Mesenteric fat pad (tissue), 1 donor: ENCODE data around the gene FBXO36. TPM values are rescaled to one million over a fixed set of nuclear protein-coding genes. Genes with fewer than 3 reads are reported as not detected.
"Not testable (repeated sequence)": the region's sequence is repeated elsewhere in the genome, so short reads cannot be mapped to it uniquely, and the experiment has no call there.

Experiments
- DNase-seq: peaks from one replicate; pipeline ENCODE4 v3.0.0-alpha.2; 2020; ENCODE audit warnings: low spot score
- total RNA-seq: library from RNA; stranded (reverse); fragmentation: NEBNext Ultra II Directional; extraction: Animal tissue kit (Norgen Biotek cat#: 25700); gene quantifications from one replicate; pipeline ENCODE4 v1.2.1, GENCODE V29; 2021
- donor health status: DM: yes; HTN: yes; CAD: no.

The FBXO36 gene
- total RNA-seq, 1 donor from 2014 or later: 3.0 TPM

- no peak for DNase-seq
Observed at GRCh38 chr2:229956491-229956890, 34.2 kb downstream of the FBXO36 start.

GRCh38 chr2:229963596-229963995, 41.3 kb downstream of the FBXO36 start:
- DNase-seq: not testable (repeated sequence)

- no peak for DNase-seq
Observed at GRCh38 chr2:229969921-229970320, 47.6 kb downstream of the FBXO36 start.

GRCh38 chr2:229970406-229970805, 48.1 kb downstream of the FBXO36 start:
- no peak for DNase-seq

- no peak for DNase-seq
Observed at GRCh38 chr2:229971298-229971790, 49.0 kb downstream of the FBXO36 start.

GRCh38 chr2:229974266-229974665, 52.0 kb downstream of the FBXO36 start:
- no peak for DNase-seq

GRCh38 chr2:229980431-229981184, 58.3 kb downstream of the FBXO36 start:
- DNase-seq: no peak

GRCh38 chr2:229993236-229993635, 70.9 kb downstream of the FBXO36 start:
- no peak for DNase-seq

GRCh38 chr2:229996320-229996719, 74.0 kb downstream of the FBXO36 start:
- DNase-seq: no peak

- no peak for DNase-seq
Observed at GRCh38 chr2:229997565-229997964, 75.3 kb downstream of the FBXO36 start.

- peak; percentile 26 for DNase-seq
Observed at GRCh38 chr2:230000118-230000841, 78.0 kb downstream of the FBXO36 start.

GRCh38 chr2:230007931-230008707, 85.8 kb downstream of the FBXO36 start:
- DNase-seq: peak; percentile 91

- no peak for DNase-seq
Observed at GRCh38 chr2:230008708-230009066, 86.4 kb downstream of the FBXO36 start.

- no peak for DNase-seq
Observed at GRCh38 chr2:230010501-230010900, 88.2 kb downstream of the FBXO36 start.

- no peak for DNase-seq
Observed at GRCh38 chr2:230011617-230012016, 89.3 kb downstream of the FBXO36 start.

- DNase-seq: no peak
Observed at GRCh38 chr2:230012267-230012884, 90.1 kb downstream of the FBXO36 start.

- no peak for DNase-seq
Observed at GRCh38 chr2:230016844-230017243, 94.5 kb downstream of the FBXO36 start.

- no peak for DNase-seq
Observed at GRCh38 chr2:230018153-230018552, 95.8 kb downstream of the FBXO36 start.

- no peak for DNase-seq
Observed at GRCh38 chr2:230019742-230020141, 97.4 kb downstream of the FBXO36 start.

GRCh38 chr2:230023313-230023712, 101.0 kb downstream of the FBXO36 start:
- DNase-seq: no peak

- DNase-seq: no peak
Observed at GRCh38 chr2:230042195-230042594, 119.9 kb downstream of the FBXO36 start.
